IPS DF 4.7 (cell line): Measurements from ENCODE around the gene KPNA5.
"Not testable (repeated sequence)": the region's sequence is repeated elsewhere in the genome, so short reads cannot be mapped to it uniquely, and the experiment has no call there.

ENCODE experiments used
- DNase-seq: peaks from one replicate; pipeline ENCODE4 v3.0.0-alpha.2; 2013; ENCODE audit warnings: low spot score; ENCODE audit errors: extremely low read depth

KPNA5 gene

GRCh38 chr6:116680880-116681672 lies at the start of gene KPNA5:
Gene KPNA5, plus strand, starts transcription at chr6:116681211. Its CDS starts 124 bp downstream, at chr6:116681335.
- no peak for DNase-seq

GRCh38 chr6:116631379-116631990 lies 49.5 kb upstream of the KPNA5 start:
- DNase-seq: no peak

GRCh38 chr6:116633685-116634084 lies 47.3 kb upstream of the KPNA5 start:
- no peak for DNase-seq

GRCh38 chr6:116648156-116648555 lies 32.9 kb upstream of the KPNA5 start:
- no peak for DNase-seq

GRCh38 chr6:116649129-116649528 lies 31.9 kb upstream of the KPNA5 start:
- no peak for DNase-seq

GRCh38 chr6:116651916-116652315 lies 29.1 kb upstream of the KPNA5 start:
- DNase-seq: no peak

- DNase-seq: no peak
These were observed 19.4 kb upstream of the KPNA5 start for GRCh38 chr6:116661594-116661993.

GRCh38 chr6:116662202-116662601 lies 18.8 kb upstream of the KPNA5 start:
- no peak for DNase-seq

GRCh38 chr6:116663308-116663707 lies 17.7 kb upstream of the KPNA5 start:
- no peak for DNase-seq

GRCh38 chr6:116664169-116664568 lies 16.8 kb upstream of the KPNA5 start:
- DNase-seq: not testable (repeated sequence)

- no peak for DNase-seq
These were observed 15.5 kb upstream of the KPNA5 start for GRCh38 chr6:116665464-116665863.

GRCh38 chr6:116666869-116667268 lies 14.1 kb upstream of the KPNA5 start:
- DNase-seq: no peak

- DNase-seq: no peak
These were observed 13.4 kb upstream of the KPNA5 start for GRCh38 chr6:116667623-116668022.

- DNase-seq: no peak
These were observed 8.7 kb upstream of the KPNA5 start for GRCh38 chr6:116672306-116672705.

GRCh38 chr6:116676021-116676420 lies 5.0 kb upstream of the KPNA5 start:
- DNase-seq: no peak

GRCh38 chr6:116682334-116682712 lies 1.3 kb downstream of the KPNA5 start:
- DNase-seq: no peak

GRCh38 chr6:116685437-116685993 lies 4.5 kb downstream of the KPNA5 start:
- DNase-seq: no peak

GRCh38 chr6:116686475-116687101 lies 5.6 kb downstream of the KPNA5 start:
- DNase-seq: not testable (repeated sequence)

GRCh38 chr6:116691154-116691553 lies 10.1 kb downstream of the KPNA5 start:
- no peak for DNase-seq

GRCh38 chr6:116692873-116693272 lies 11.9 kb downstream of the KPNA5 start:
- not testable (repeated sequence) for DNase-seq

- not testable (repeated sequence) for DNase-seq
These were observed 12.3 kb downstream of the KPNA5 start for GRCh38 chr6:116693275-116693674.

GRCh38 chr6:116695401-116695800 lies 14.4 kb downstream of the KPNA5 start:
- no peak for DNase-seq
